NCI-H82 treated with DMSO at 0.1 percent for 48 hours (cell line): ENCODE results near the gene SEMA3E.
"Not testable (repeated sequence)": the region's sequence is repeated elsewhere in the genome, so short reads cannot be mapped to it uniquely, and the experiment has no call there.

Experiments used
- DNase-seq: peaks from one replicate; lab custom pipeline; 2025; ENCODE audit not compliant: unreplicated experiment; lab: John Stamatoyannopoulos, UW

The SEMA3E gene

DNA sequence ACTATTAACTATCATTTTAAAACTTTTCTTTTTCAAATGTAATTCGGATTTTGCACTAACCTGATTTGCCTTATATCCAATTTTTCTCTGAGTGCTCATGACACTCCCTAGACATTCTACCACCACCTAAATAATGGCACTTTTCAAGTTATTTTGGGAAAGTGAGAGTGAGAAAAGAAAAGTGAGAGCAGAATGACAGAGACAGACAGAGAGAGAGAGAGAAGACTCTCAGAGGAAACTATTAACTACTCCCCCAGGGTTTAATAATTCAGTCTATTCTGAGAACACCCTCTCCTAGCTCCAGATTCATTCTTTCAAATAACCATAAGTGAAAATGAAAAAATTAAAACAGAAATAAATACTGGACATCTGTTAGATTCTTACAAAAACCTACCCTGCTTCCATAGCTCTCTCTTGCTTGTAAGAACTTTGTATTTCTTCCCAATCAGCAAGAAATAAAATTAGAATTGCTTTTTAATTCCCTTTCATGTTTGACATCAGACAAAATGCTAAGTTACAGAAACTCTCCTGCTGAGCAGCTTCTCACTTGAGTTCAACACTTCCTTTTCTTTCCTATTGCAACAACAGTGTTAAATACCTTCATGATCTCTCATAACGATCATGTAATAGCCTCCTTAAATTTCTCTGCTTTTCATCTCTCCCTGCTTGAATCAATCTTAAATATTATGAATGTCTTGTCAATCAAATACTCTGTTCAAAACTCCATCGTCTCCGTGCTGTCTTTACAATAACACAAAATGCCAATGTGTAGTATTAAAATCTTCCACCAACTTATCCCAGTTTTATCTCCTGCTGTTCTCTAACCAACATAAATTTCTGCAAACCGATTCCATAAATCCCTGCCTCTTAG, 191.7 kb downstream of the SEMA3E start:
- no peak for DNase-seq

- DNase-seq: no peak
Observed at GRCh38 chr7:83456413-83456812, 192.5 kb downstream of the SEMA3E start.

DNA sequence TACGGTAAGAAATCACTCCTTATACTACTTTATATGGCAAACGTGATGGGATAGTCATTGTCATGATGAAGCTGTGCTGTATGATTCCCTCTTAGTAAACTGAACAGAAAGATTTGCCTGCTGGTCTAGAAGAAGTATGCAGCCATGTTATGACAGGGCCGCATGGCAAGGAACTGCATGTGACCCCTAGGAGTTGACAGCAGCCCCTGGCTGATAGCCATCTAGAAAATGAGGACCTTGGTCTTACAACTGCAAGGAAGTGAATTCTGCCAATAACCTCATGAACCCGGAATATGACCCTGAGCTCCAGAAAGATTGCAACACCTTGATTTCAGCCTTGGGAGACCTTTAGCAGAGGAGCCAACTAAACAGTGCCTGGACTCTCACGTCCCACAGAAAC, 193.3 kb downstream of the SEMA3E start:
- no peak for DNase-seq

- DNase-seq: peak; percentile 85
Observed at GRCh38 chr7:83452256-83452655, 196.7 kb downstream of the SEMA3E start.

DNA sequence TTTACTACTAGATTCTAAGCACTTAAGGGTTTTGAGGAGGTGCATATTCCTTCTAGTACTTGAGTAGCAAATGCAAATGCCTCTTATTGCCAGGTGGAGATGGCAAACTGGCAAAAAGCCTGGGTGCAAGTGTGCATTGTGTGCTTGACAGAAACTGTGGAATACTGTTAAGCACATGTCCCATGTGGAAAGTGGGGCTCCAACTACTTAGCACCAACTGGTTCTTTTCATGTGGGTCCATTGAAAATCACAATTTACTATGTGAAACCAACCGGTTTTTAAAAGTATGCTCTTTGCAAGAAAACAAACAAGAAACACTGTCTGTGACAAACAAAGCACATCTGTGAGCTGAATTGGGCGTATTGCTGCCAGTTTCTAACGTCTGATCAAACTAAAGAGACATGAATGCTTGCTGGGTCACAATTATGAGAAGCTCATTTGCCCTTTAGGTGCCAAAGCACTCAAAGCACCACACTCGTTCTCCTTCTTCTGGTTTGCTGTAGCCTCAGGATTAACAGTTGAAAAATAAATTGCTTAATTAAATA, 197.4 kb downstream of the SEMA3E start:
- DNase-seq: no peak

- DNase-seq: no peak
Observed at GRCh38 chr7:83449781-83450180, 199.2 kb downstream of the SEMA3E start.

- DNase-seq: no peak
Observed at GRCh38 chr7:83447681-83448080, 201.3 kb downstream of the SEMA3E start.

DNA sequence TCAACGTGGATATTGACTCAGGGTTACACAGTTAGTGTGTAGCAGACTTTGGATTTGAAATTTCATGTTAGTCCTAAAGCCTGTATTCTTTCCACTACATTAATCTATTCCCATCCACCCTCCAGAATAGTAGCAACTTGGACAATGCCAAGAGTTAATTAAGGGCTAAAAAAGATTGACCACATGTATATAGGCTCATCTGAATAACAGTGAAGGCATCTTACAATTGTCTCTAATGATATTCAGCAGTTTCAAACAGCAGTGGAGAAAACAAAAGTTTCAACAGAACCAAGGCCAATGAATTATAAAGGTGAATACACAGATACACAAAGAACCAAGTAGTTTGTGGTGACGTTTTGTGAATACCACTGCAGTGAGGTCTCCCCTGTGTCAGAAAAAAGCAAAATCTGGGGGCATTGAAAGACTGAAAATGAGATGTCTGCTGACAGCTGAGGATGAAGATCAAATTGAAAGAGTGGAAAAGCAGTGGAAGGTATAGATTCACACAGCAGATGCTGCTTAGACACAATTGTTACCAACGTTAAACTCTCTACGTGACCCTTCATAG, 202.8 kb downstream of the SEMA3E start:
- DNase-seq: no peak

- DNase-seq: no peak
Observed at GRCh38 chr7:83442911-83443310, 206.0 kb downstream of the SEMA3E start.

DNA sequence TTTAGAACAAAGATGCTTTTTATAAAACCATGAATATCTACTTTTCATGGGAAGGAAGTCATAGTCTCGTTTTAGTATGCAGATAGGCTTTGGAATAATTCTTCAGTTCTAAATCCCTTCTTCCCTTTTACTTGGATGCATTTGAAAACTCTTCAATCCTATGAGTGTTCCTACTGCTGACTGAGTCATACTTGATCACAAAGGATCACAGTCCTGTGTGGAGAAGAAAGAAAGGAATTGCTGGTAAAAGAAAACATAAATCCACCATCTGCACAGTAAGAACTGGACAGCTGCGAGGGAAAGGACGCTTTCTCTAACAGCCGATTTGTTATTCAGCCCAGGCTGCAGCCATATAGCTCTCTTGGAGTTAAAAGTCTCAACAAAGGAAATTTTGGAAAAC, 209.9 kb downstream of the SEMA3E start:
- no peak for DNase-seq

DNA sequence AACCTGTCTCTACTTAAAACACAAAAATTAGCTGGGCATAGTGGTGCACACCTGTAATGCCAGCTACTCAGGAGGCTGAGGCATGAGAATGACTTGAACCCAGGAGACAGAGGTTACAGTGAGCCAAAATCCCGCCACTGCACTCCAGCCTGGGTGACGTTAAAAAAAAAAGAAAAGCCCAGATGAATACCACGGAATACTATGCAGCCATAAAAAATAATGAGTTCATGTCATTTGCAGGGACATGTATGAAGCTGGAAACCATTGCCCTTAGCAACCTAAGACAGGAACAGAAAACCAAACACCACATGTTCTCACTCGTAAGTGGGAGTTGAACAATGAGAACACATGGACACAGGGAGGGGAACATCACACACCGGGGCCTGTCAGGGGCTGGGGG, 218.7 kb downstream of the SEMA3E start:
- DNase-seq: not testable (repeated sequence)

GRCh38 chr7:83429493-83429892, 219.4 kb downstream of the SEMA3E start:
- DNase-seq: no peak

- DNase-seq: no peak
Observed at GRCh38 chr7:83427884-83428283, 221.1 kb downstream of the SEMA3E start.

DNA sequence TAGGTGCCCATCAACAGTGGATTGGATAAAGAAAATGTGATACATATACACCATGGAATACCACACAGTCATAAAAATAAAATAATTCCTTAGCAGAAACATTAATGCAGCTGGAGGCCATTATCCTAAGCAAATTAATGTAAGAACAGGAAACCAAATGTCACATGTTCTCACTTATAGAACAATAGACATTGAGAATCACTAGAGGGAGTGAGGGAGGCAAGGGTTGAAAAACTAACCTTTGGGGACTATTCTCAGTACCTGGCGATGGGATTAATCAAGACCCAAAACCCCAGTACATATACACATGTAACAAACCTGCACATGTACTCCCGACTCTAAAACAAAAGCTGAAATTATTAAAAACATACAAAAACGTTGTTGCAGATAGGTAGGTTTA, 222.6 kb downstream of the SEMA3E start:
- no peak for DNase-seq

DNA sequence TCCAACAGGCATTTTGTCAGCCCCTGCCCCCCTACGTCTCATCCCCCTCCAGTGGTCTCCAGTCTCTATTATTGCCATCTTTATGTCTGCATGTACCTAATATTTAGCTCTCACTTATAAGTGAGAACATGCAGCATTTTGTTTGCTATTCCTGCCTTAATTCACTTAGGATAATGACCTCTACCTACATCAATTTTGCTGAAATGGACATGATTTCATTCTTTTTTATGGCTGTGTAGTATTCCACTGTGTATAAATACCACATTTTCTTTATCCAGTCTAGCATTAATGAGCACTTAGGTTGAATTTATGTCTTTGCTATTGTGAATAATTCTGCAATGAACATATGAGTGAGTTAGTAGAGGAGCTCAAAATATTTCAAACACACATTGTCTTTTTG, 229.9 kb downstream of the SEMA3E start:
- DNase-seq: no peak

DNA sequence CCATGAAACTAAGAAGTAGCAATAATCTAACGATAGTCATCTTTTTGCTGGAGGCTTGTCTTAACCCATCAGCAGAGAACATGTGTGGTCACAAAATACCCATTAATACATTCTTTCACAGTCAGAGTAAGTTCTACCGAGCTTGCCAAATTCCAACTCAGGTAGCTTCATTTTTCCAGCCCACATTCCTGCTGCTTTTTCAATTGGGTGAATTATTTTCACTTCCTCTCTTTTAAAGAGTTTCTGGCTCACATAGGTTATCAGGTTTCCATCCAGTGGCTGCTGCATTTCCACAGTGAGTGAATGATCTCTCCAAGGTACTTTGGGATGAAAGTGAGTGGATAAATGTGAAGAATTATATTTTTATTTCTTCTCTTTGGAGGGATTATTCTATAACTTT, 233.1 kb downstream of the SEMA3E start:
- no peak for DNase-seq

GRCh38 chr7:83414947-83415346, 234.0 kb downstream of the SEMA3E start:
- DNase-seq: no peak

DNA sequence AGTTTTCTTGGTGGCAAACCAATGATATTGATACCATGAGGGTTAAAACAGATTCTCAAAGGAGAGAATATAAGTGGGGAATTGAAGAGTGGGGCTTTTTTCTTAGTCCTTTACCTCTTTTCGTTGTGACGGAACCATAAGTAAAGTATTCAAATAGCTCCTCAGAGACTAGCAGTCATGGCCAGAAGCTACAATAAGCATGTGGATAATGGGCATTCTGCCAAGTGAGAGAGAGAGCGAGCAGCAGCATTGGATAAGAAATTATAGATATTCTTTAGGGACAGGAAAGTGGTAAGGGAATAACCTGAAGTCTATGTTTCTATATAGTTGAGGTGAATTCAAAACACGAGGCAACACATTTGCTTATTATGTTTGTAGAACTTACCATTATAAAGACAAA, 235.1 kb downstream of the SEMA3E start:
- DNase-seq: no peak

DNA sequence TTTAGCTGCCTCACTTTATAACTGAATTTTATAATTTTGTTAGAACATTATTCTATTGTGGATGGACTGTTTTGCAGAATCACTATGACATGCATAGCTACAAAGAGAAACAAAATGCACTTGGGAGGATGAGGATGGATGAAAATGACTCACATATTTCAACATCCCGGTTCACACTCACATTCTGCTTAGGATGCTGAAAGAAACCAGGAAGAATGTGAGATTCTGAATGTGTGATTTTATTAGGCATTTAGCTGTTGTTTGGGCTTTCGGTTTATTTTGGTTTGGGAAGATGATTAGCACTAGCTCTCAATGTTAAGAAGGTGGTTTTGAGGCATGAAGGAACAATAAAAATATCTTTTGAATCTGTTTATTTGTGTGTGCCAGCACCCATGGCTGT, 235.5 kb downstream of the SEMA3E start:
- no peak for DNase-seq

- peak; percentile 35 for DNase-seq
Observed at GRCh38 chr7:83410989-83411591, 237.8 kb downstream of the SEMA3E start.

- no peak for DNase-seq
Observed at GRCh38 chr7:83394776-83395175, 254.2 kb downstream of the SEMA3E start.

GRCh38 chr7:83388436-83388835, 260.5 kb downstream of the SEMA3E start:
- DNase-seq: no peak
